Memory B cell (primary cell): ENCODE measurements around the gene TADA2B.
A peak's percentile ranks its signal among the peaks of the same experiment; 100 is the strongest.

Experiments used
- ATAC-seq: fragments of 150-1000 bp; cut with Tn5 transposase; 2 replicates; pipeline ENCODE4 v1.10.0; 2021; ENCODE audit warnings: low read depth, mild to moderate bottlenecking, moderate library complexity
- DNase-seq, 2 donors: peaks; one replicate each; pipeline ENCODE4 v3.0.0; 2022; ENCODE audit warnings: low spot score in 2 of 2
- H3K27ac Mint-ChIP-seq: one replicate; pipeline ENCODE4 v1.8.0; 2022; ENCODE audit warnings: mild to moderate bottlenecking, moderate library complexity, mixed read lengths
- H3K27me3 Mint-ChIP-seq: one replicate; pipeline ENCODE4 v1.8.0; 2022; ENCODE audit warnings: mixed read lengths
- H3K36me3 Mint-ChIP-seq: one replicate; pipeline ENCODE4 v1.8.0; 2022; ENCODE audit warnings: mild to moderate bottlenecking, mixed read lengths
- H3K4me1 Mint-ChIP-seq: one replicate; pipeline ENCODE4 v1.8.0; 2022; ENCODE audit warnings: mixed read lengths
- H3K4me3 Mint-ChIP-seq: one replicate; pipeline ENCODE4 v1.8.0; 2022; ENCODE audit warnings: mild to moderate bottlenecking, moderate library complexity, mixed read lengths
- H3K9me3 Mint-ChIP-seq: one replicate; pipeline ENCODE4 v1.8.0; 2022; ENCODE audit warnings: mixed read lengths

Gene TADA2B

GRCh38 chr4:7043284-7044136 is at the start of gene TADA2B:
TSS of gene TADA2B (plus strand) at chr4:7043372. CDS start at chr4:7043580, 208 bp downstream.
- H3K4me3 Mint-ChIP-seq = peak within 1 kb of the TSS; percentile 97
- peaks cover 41% of the 10 kb centered on the region for H3K4me1 Mint-ChIP-seq
- no peaks in the 10 kb centered on the region for H3K9me3 Mint-ChIP-seq
- peak; percentile 57 for ATAC-seq
- DNase-seq = peak; percentile 49 to 62
- H3K27ac Mint-ChIP-seq = peak within 1 kb of the TSS; percentile 86
- H3K27me3 Mint-ChIP-seq = no peaks in the 10 kb centered on the region
- H3K36me3 Mint-ChIP-seq = no peaks in the 10 kb centered on the region

GRCh38 chr4:6996481-6996880 is 46.7 kb upstream of the TADA2B start:
- H3K36me3 Mint-ChIP-seq = peaks cover 30% of the 10 kb centered on the region

GRCh38 chr4:6999172-7000086 is 43.7 kb upstream of the TADA2B start:
- ATAC-seq = no peak
- Mint-ChIP-seq H3K27ac (peak overlapping the region; percentile 17), H3K27me3 (no peaks in the 10 kb centered on the region), H3K4me1 (peaks cover 4% of the 10 kb centered on the region), H3K36me3 (peaks cover 37% of the 10 kb centered on the region), H3K9me3 (no peaks in the 10 kb centered on the region), H3K4me3 (no peak overlapping the region)
- DNase-seq = no peak

More at GRCh38 chr4:6996481-6996880, 46.7 kb upstream of the TADA2B start:
- no peak for DNase-seq
- Mint-ChIP-seq H3K4me1 (peaks cover 20% of the 10 kb centered on the region), H3K27me3 (no peaks in the 10 kb centered on the region), H3K4me3 (no peak overlapping the region), H3K27ac (no peak overlapping the region), H3K9me3 (no peaks in the 10 kb centered on the region)
- ATAC-seq = no peak

- H3K27me3 Mint-ChIP-seq = no peaks in the 10 kb centered on the region
- H3K4me1 Mint-ChIP-seq = peaks cover 4% of the 10 kb centered on the region
- H3K27ac Mint-ChIP-seq = peak overlapping the region; percentile 73
- no peak overlapping the region for H3K4me3 Mint-ChIP-seq
- H3K36me3 Mint-ChIP-seq = peaks cover 38% of the 10 kb centered on the region
- ATAC-seq (no peak), DNase-seq (no peak)
- no peaks in the 10 kb centered on the region for H3K9me3 Mint-ChIP-seq
Observed at GRCh38 chr4:7000421-7001176, 42.6 kb upstream of the TADA2B start.

- H3K27ac Mint-ChIP-seq = peak overlapping the region; percentile 73
Observed at GRCh38 chr4:7001271-7001670, 41.9 kb upstream of the TADA2B start.

GRCh38 chr4:7002336-7002735 is 40.8 kb upstream of the TADA2B start:
- H3K27ac Mint-ChIP-seq = no peak overlapping the region
- H3K9me3 Mint-ChIP-seq = no peaks in the 10 kb centered on the region
- H3K4me3 Mint-ChIP-seq = no peak overlapping the region
- H3K36me3 Mint-ChIP-seq = peaks cover 36% of the 10 kb centered on the region
- H3K27me3 Mint-ChIP-seq = no peaks in the 10 kb centered on the region
- H3K4me1 Mint-ChIP-seq = peaks cover 4% of the 10 kb centered on the region
- DNase-seq (no peak), ATAC-seq (no peak)

More at GRCh38 chr4:7001271-7001670, 41.9 kb upstream of the TADA2B start:
- no peaks in the 10 kb centered on the region for H3K9me3 Mint-ChIP-seq
- H3K4me3 Mint-ChIP-seq = no peak overlapping the region
- peaks cover 4% of the 10 kb centered on the region for H3K4me1 Mint-ChIP-seq
- peaks cover 36% of the 10 kb centered on the region for H3K36me3 Mint-ChIP-seq
- ATAC-seq = no peak
- DNase-seq = no peak
- no peaks in the 10 kb centered on the region for H3K27me3 Mint-ChIP-seq

GRCh38 chr4:7003176-7003878 is 39.8 kb upstream of the TADA2B start:
- ATAC-seq = no peak
- Mint-ChIP-seq H3K4me3 (no peak overlapping the region), H3K9me3 (no peaks in the 10 kb centered on the region), H3K27me3 (no peaks in the 10 kb centered on the region), H3K36me3 (peaks cover 37% of the 10 kb centered on the region), H3K27ac (no peak overlapping the region), H3K4me1 (peaks cover 4% of the 10 kb centered on the region)
- DNase-seq = no peak

- H3K4me1 Mint-ChIP-seq = peaks cover 4% of the 10 kb centered on the region
Observed at GRCh38 chr4:7003879-7004240, 39.3 kb upstream of the TADA2B start.

GRCh38 chr4:7004331-7004730 is 38.8 kb upstream of the TADA2B start:
- Mint-ChIP-seq H3K9me3 (no peaks in the 10 kb centered on the region), H3K36me3 (peaks cover 37% of the 10 kb centered on the region), H3K4me1 (peaks cover 4% of the 10 kb centered on the region), H3K27ac (peak overlapping the region; percentile 19), H3K4me3 (no peak overlapping the region), H3K27me3 (no peaks in the 10 kb centered on the region)
- ATAC-seq (no peak), DNase-seq (no peak)

More at GRCh38 chr4:7003879-7004240, 39.3 kb upstream of the TADA2B start:
- H3K9me3 Mint-ChIP-seq = no peaks in the 10 kb centered on the region
- peaks cover 37% of the 10 kb centered on the region for H3K36me3 Mint-ChIP-seq
- H3K4me3 Mint-ChIP-seq = no peak overlapping the region
- ATAC-seq = no peak
- DNase-seq = no peak
- no peaks in the 10 kb centered on the region for H3K27me3 Mint-ChIP-seq
- H3K27ac Mint-ChIP-seq = no peak overlapping the region

GRCh38 chr4:7005571-7005970 is 37.6 kb upstream of the TADA2B start:
- no peaks in the 10 kb centered on the region for H3K9me3 Mint-ChIP-seq
- H3K27ac Mint-ChIP-seq = no peak overlapping the region
- peaks cover 38% of the 10 kb centered on the region for H3K36me3 Mint-ChIP-seq
- H3K4me1 Mint-ChIP-seq = peaks cover 4% of the 10 kb centered on the region
- no peak overlapping the region for H3K4me3 Mint-ChIP-seq
- ATAC-seq (no peak), DNase-seq (no peak)
- H3K27me3 Mint-ChIP-seq = no peaks in the 10 kb centered on the region

- H3K9me3 Mint-ChIP-seq = no peaks in the 10 kb centered on the region
- peak overlapping the region; percentile 35 for H3K27ac Mint-ChIP-seq
- DNase-seq (no peak), ATAC-seq (no peak)
- H3K4me3 Mint-ChIP-seq = no peak overlapping the region
- no peaks in the 10 kb centered on the region for H3K27me3 Mint-ChIP-seq
- H3K4me1 Mint-ChIP-seq = peaks cover 2% of the 10 kb centered on the region
- peaks cover 37% of the 10 kb centered on the region for H3K36me3 Mint-ChIP-seq
Observed at GRCh38 chr4:7006411-7006810, 36.8 kb upstream of the TADA2B start.

GRCh38 chr4:7007142-7007907 is 35.8 kb upstream of the TADA2B start:
- Mint-ChIP-seq H3K9me3 (no peaks in the 10 kb centered on the region), H3K27me3 (no peaks in the 10 kb centered on the region), H3K4me3 (no peak overlapping the region), H3K4me1 (no peaks in the 10 kb centered on the region), H3K36me3 (peaks cover 32% of the 10 kb centered on the region), H3K27ac (peak overlapping the region; percentile 69)
- no peak for DNase-seq
- ATAC-seq = no peak
